ENCODE measurements around the gene WDR27. TPM values are rescaled to one million over a fixed set of nuclear protein-coding genes. Genes with fewer than 3 reads are reported as not detected.

Gene WDR27
- total RNA-seq, 1 donor from 2014 or later = 16.8 TPM

DNA sequence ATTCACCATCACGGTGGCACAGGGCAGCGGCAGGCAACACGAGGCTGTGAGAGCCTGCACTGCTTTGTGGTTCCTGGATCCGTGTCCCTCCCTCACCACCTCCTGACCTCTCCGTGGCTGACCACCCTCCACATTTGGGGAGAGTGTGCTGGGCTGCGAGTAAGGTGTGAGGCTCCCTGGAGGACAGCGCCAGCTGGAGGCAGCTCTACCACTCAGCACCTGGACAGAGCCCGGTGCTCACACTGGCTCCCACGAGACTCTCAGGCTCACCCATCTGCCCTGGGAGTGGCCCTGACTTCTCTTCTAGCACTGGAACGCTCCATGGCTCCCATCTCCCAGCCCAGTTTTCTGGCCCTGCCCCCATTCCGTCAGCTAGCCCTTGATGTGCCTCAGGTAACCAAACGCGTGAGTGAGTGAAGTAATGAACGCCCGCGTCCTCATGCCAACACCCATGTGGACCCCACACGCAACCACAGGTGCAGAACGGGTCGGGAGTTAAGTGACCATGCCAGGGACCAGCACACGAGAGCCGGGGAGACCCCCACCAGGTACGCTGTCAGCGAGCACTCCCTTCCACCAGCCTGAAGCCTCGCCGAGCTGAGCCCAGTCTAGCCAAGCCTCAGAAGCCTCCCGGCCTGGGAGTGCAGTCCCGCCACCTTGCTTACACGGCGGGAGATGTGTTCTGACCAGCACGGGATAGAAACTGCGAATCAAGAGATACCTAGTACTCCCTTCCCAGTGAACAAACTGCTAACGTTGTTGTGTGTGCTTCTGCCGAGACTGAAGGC, 137.2 kb downstream of the WDR27 start:
- Histone ChIP-seq H3K27me3 (ENCODE audit: control insufficient read depth, insufficient read depth, low read length) (no peaks in the 10 kb centered on the region), H3K4me3 (ENCODE audit: low read depth, low read length) (no peak overlapping the region), H3K36me3 (ENCODE audit: control insufficient read depth, insufficient read depth, low read length) (no peaks in the 10 kb centered on the region)
- FAIRE-seq (no peak), DNase-seq (ENCODE audit: low read depth) (no peak)
- no peak for TF ChIP-seq CTCF (IDR thresholded peaks at IDR 0.05; ENCODE audit: insufficient read depth, low read length, severe bottlenecking)

GRCh38 chr6:169561665-169562064, 140.2 kb downstream of the WDR27 start:
- no peak for TF ChIP-seq CTCF (IDR thresholded peaks at IDR 0.05; ENCODE audit: insufficient read depth, low read length, severe bottlenecking)
- DNase-seq (ENCODE audit: low read depth) (no peak), FAIRE-seq (no peak)
- Histone ChIP-seq H3K4me3 (ENCODE audit: low read depth, low read length) (no peak overlapping the region), H3K27me3 (ENCODE audit: control insufficient read depth, insufficient read depth, low read length) (no peaks in the 10 kb centered on the region), H3K36me3 (ENCODE audit: control insufficient read depth, insufficient read depth, low read length) (peaks cover 1% of the 10 kb centered on the region)

- Histone ChIP-seq H3K36me3 (ENCODE audit: control insufficient read depth, insufficient read depth, low read length) (peaks cover 1% of the 10 kb centered on the region), H3K27me3 (ENCODE audit: control insufficient read depth, insufficient read depth, low read length) (no peaks in the 10 kb centered on the region), H3K4me3 (ENCODE audit: low read depth, low read length) (no peak overlapping the region)
- no peak for DNase-seq (ENCODE audit: low read depth)
- no peak for FAIRE-seq
- no peak for TF ChIP-seq CTCF (IDR thresholded peaks at IDR 0.05; ENCODE audit: insufficient read depth, low read length, severe bottlenecking)
Observed at GRCh38 chr6:169559592-169559991, 142.2 kb downstream of the WDR27 start.

DNA sequence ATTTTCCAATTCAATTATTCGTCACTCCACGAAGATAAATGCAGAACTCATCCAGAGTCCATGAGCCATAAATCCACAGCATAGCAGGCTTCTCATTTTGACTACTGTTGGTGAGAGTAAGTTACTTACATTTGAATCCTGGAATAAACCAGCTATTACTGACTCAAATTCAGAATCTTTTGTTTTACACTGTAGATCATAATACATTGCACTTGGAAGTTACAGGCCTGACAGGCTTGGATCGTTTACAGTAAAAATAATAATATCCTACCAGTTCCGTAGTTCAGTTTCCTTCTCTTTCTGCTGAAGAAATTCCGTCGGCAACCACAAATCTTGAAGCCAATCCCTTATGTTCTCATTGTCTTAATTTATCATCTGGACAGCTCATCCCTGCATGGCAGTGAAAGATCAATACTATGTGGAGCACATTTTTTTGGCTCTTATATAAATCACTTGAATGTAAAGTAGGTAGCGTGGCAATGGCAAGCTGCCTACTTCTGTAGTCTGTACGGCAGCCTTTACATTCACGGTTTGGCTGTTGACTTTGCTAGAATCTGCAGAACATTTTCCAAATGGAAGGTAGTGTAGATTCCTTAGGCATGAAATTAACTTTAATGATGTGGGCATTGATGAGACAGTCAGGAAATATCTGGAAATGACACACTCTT, 142.9 kb downstream of the WDR27 start:
- FAIRE-seq (no peak), DNase-seq (ENCODE audit: low read depth) (no peak)
- Histone ChIP-seq H3K4me3 (ENCODE audit: low read depth, low read length) (no peak overlapping the region), H3K27me3 (ENCODE audit: control insufficient read depth, insufficient read depth, low read length) (no peaks in the 10 kb centered on the region), H3K36me3 (ENCODE audit: control insufficient read depth, insufficient read depth, low read length) (peaks cover 1% of the 10 kb centered on the region)
- TF ChIP-seq CTCF (IDR thresholded peaks at IDR 0.05; ENCODE audit: insufficient read depth, low read length, severe bottlenecking) = no peak

- FAIRE-seq = no peak
Observed at GRCh38 chr6:169558378-169558773, 143.5 kb downstream of the WDR27 start.

More at GRCh38 chr6:169558378-169558773, 143.5 kb downstream of the WDR27 start:
- H3K36me3 ChIP-seq (ENCODE audit: control insufficient read depth, insufficient read depth, low read length) = peaks cover 1% of the 10 kb centered on the region
- no peak for TF ChIP-seq CTCF (IDR thresholded peaks at IDR 0.05; ENCODE audit: insufficient read depth, low read length, severe bottlenecking)
- no peak for DNase-seq (ENCODE audit: low read depth)
- H3K4me3 ChIP-seq (ENCODE audit: low read depth, low read length) = no peak overlapping the region
- H3K27me3 ChIP-seq (ENCODE audit: control insufficient read depth, insufficient read depth, low read length) = no peaks in the 10 kb centered on the region
